HEK293 (cell line): ENCODE measurements around the gene ADAM19.

Experiments
- KLF1 ChIP-seq: fragments of 450-650 bp; formaldehyde crosslinking; IDR thresholded peaks from 2 replicates; pipeline ENCODE4 v1.5.1; 2016; ENCODE audit warnings: missing biosample characterization, missing genetic modification characterization
- MZF1 ChIP-seq: fragments of 450-650 bp; formaldehyde crosslinking; IDR thresholded peaks from 2 replicates; pipeline ENCODE4 v1.5.1; 2017; ENCODE audit warnings: missing biosample characterization, missing genetic modification characterization, borderline replicate concordance
- PRDM1 ChIP-seq: fragments of 450-650 bp; formaldehyde crosslinking; IDR thresholded peaks from 2 replicates; pipeline ENCODE4; 2016; ENCODE audit warnings: missing biosample characterization, missing genetic modification characterization
- SALL2 ChIP-seq: fragments of 450-650 bp; formaldehyde crosslinking; IDR thresholded peaks from 2 replicates; pipeline ENCODE4 v1.5.0; 2017; ENCODE audit warnings: missing biosample characterization, mild to moderate bottlenecking, missing genetic modification characterization, borderline replicate concordance
- ZNF701 ChIP-seq: fragments of 450-650 bp; formaldehyde crosslinking; IDR thresholded peaks from 2 replicates; pipeline ENCODE4 v1.5.1; 2016; ENCODE audit warnings: missing biosample characterization, missing genetic modification characterization
- TF ChIP-seq, protein P1 (sequence below): fragments of 450-650 bp; formaldehyde crosslinking; IDR thresholded peaks from 2 replicates; pipeline ENCODE4 v1.5.1; 2016; ENCODE audit warnings: missing biosample characterization, missing genetic modification characterization
- TF ChIP-seq, protein P2 (sequence below): fragments of 450-650 bp; formaldehyde crosslinking; IDR thresholded peaks from 2 replicates; pipeline ENCODE4 v1.5.1; 2017; ENCODE audit warnings: missing biosample characterization, missing genetic modification characterization
- TF ChIP-seq, protein P3 (sequence below): fragments of 450-650 bp; formaldehyde crosslinking; IDR thresholded peaks from 2 replicates; pipeline ENCODE4 v1.5.1; 2016; ENCODE audit warnings: missing biosample characterization, missing genetic modification characterization
- TF ChIP-seq, protein P4 (sequence below): fragments of 450-650 bp; IDR thresholded peaks from 2 replicates; pipeline ENCODE4 v1.5.1; 2018; ENCODE audit warnings: missing biosample characterization, mild to moderate bottlenecking, missing genetic modification characterization

DNA sequence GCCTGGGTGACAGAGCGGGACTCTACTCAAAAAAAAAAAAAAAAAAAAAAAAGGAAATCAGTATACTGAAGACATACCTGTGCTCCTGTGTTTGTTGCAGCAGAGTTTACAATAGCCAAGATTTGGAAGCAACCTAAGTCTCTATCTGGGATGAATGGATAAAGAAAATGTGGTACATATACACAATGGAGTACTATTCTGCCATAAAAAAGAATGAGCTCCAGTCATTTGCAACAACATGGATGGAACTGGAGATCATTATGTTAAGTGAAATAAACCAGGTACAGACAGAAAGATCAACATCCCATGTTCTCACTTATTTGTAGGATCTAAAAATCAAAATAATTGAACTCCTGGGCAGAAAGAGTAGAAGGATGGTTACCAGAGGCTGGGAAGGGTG is 22.9 kb downstream of the ADAM19 start:
- TF ChIP-seq, protein P1, sequence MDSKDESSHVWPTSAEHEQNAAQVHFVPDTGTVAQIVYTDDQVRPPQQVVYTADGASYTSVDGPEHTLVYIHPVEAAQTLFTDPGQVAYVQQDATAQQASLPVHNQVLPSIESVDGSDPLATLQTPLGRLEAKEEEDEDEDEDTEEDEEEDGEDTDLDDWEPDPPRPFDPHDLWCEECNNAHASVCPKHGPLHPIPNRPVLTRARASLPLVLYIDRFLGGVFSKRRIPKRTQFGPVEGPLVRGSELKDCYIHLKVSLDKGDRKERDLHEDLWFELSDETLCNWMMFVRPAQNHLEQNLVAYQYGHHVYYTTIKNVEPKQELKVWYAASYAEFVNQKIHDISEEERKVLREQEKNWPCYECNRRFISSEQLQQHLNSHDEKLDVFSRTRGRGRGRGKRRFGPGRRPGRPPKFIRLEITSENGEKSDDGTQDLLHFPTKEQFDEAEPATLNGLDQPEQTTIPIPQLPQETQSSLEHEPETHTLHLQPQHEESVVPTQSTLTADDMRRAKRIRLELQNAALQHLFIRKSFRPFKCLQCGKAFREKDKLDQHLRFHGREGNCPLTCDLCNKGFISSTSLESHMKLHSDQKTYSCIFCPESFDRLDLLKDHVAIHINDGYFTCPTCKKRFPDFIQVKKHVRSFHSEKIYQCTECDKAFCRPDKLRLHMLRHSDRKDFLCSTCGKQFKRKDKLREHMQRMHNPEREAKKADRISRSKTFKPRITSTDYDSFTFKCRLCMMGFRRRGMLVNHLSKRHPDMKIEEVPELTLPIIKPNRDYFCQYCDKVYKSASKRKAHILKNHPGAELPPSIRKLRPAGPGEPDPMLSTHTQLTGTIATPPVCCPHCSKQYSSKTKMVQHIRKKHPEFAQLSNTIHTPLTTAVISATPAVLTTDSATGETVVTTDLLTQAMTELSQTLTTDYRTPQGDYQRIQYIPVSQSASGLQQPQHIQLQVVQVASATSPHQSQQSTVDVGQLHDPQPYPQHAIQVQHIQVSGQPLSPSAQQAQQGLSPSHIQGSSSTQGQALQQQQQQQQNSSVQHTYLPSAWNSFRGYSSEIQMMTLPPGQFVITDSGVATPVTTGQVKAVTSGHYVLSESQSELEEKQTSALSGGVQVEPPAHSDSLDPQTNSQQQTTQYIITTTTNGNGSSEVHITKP (tag by site-specific recombination) = no peak
- no peak for TF ChIP-seq ZNF701 (tag by site-specific recombination)
- TF ChIP-seq, protein P2, sequence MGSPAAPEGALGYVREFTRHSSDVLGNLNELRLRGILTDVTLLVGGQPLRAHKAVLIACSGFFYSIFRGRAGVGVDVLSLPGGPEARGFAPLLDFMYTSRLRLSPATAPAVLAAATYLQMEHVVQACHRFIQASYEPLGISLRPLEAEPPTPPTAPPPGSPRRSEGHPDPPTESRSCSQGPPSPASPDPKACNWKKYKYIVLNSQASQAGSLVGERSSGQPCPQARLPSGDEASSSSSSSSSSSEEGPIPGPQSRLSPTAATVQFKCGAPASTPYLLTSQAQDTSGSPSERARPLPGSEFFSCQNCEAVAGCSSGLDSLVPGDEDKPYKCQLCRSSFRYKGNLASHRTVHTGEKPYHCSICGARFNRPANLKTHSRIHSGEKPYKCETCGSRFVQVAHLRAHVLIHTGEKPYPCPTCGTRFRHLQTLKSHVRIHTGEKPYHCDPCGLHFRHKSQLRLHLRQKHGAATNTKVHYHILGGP (tag by site-specific recombination) = no peak
- TF ChIP-seq, protein P3, sequence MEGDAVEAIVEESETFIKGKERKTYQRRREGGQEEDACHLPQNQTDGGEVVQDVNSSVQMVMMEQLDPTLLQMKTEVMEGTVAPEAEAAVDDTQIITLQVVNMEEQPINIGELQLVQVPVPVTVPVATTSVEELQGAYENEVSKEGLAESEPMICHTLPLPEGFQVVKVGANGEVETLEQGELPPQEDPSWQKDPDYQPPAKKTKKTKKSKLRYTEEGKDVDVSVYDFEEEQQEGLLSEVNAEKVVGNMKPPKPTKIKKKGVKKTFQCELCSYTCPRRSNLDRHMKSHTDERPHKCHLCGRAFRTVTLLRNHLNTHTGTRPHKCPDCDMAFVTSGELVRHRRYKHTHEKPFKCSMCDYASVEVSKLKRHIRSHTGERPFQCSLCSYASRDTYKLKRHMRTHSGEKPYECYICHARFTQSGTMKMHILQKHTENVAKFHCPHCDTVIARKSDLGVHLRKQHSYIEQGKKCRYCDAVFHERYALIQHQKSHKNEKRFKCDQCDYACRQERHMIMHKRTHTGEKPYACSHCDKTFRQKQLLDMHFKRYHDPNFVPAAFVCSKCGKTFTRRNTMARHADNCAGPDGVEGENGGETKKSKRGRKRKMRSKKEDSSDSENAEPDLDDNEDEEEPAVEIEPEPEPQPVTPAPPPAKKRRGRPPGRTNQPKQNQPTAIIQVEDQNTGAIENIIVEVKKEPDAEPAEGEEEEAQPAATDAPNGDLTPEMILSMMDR (tag by site-specific recombination) = no peak
- TF ChIP-seq, protein P4, sequence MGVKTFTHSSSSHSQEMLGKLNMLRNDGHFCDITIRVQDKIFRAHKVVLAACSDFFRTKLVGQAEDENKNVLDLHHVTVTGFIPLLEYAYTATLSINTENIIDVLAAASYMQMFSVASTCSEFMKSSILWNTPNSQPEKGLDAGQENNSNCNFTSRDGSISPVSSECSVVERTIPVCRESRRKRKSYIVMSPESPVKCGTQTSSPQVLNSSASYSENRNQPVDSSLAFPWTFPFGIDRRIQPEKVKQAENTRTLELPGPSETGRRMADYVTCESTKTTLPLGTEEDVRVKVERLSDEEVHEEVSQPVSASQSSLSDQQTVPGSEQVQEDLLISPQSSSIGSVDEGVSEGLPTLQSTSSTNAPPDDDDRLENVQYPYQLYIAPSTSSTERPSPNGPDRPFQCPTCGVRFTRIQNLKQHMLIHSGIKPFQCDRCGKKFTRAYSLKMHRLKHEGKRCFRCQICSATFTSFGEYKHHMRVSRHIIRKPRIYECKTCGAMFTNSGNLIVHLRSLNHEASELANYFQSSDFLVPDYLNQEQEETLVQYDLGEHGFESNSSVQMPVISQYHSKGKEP (tag by site-specific recombination) = no peak
- no peak for TF ChIP-seq PRDM1 (tag by site-specific recombination)
- TF ChIP-seq SALL2 (tag by site-specific recombination) = no peak
- TF ChIP-seq MZF1 (tag by site-specific recombination) = no peak
- no peak for TF ChIP-seq KLF1
